NT2/D1 (cell line): ENCODE measurements around the gene LAYN.

Experiments used
- SUZ12 ChIP-seq: IDR thresholded peaks from 2 replicates; pipeline ENCODE4 v1.6.1; 2011; ENCODE audit not compliant: insufficient read length, insufficient read depth; ENCODE audit errors: extremely low read depth
- ZNF274 ChIP-seq: IDR thresholded peaks from 2 replicates; pipeline ENCODE4 v1.6.1; 2011; ENCODE audit warnings: mild to moderate bottlenecking, low read depth, low read length

GRCh38 chr11:111570796-111571195, 30.3 kb downstream of the LAYN start:
- TF ChIP-seq SUZ12: no peak
- TF ChIP-seq ZNF274: no peak
